ENCODE results near the gene FLT4.
"Not testable (repeated sequence)": the region's sequence is repeated elsewhere in the genome, so short reads cannot be mapped to it uniquely, and the experiment has no call there.

Gene FLT4

DNA sequence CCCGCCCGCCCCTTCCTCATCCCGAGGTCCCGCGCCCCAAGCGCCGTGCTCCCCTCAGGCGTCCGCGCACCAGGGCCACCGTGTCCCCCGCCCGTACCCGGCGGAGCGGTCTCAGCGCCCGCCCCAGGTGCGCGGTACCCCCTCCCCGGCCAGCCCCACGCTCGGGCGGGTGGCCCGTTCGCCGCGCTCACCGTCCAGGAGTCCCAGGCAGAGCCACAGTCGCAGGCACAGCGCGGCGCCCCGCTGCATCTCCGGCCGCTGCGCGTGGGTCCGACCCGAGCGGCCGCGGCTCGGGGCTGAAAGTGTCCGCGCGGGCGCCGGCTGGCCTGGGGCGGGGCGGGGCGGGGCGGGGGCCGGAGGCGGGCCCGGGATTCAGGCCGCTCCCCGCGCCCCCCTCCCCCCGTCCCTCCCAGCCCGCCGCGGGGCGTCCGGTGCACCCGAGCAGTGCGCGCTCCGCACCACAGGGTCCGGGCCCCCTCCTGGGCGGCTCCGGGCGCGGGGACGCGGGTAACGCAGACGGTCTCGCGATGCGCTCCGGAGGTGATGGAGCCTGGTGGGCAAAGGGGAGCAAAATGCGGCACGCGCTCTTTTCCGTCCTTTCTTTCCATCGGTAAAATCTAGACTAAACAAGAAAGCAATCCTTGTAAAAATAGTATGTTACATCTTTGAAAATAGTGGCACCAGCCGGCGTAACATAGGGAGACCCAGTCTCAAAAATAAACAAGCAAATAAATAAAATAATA, at the start of gene FLT4:
Gene FLT4, minus strand, starts transcription at position 304 of the 743 bp plus-strand sequence. Its CDS starts 55 bp downstream, at position 249.
- DNase-seq = no peak

DNA sequence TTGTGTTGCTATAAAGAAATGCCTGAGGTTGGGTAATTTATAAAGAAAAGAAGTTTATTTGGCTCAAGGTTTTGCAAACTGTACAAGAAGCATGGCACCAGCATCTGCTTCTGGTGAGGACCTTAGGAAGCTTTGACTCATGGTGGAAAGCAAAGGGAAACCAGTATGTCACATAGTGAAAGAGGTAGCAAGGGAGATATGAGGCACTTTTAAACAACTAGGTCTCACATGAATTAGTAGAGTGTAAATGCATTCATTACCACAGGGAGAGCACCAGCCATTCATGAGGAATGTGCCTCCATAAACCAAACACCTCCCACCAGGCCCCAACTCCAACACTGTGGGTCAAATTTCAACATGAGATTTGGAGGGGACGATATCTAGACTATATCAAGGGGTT, 49.6 kb upstream of the FLT4 start:
- no peak for DNase-seq

DNA sequence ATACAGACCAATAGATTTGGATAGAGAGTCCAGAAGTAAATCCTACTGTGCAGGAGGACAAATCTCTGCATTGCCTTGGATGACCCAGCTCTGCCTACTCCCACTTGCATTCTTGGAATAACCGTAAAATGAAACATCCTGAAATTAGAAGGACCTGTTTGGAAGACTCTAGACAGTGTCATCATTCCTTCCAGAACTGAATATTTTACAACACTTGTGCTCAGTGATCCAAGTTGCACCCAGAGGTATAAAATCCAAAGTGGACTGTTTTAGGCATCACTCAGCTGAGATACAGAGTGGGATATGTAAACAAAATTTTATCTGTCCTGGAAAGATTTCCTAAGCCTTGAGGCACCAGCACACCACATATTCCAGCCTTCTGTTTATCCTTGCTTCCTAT, 46.7 kb upstream of the FLT4 start:
- no peak for DNase-seq

DNA sequence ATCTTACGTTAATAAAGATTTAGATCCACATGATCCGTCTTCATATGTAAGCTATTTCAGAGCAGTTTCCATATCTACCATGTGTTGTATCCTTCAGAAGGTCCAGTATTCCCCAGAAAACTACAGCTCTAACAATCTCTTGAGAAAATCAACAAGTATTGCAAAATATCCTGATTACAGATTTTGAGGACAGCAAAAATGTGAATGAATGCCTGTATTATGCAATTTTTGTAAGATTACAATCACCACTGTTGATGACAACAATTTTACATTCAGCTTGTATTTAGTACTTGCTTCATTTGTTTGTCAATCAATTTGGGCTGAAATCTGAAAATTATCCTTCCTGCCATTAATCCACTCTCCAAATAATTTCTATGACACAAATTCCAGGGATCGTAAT, 43.0 kb upstream of the FLT4 start:
- no peak for DNase-seq

DNA sequence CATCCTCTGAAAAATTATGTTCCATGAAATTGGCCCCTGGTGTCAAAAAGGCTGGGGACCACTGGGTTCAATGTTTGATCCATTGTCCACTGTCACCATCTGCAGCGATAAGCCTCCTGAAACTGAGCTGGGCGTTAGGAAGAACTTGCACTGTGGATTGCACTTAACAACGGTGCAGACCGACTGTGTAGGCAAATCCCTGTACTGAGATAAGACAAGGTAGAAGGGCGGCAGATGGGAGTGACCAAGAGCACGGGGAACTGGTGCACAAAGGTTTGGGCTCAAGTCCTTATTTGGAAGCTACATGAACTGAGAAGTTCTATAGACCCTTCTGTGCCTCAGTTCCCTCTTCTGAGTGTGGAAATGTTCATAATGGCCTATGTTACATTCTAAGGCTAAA, 41.6 kb upstream of the FLT4 start:
- no peak for DNase-seq

DNA sequence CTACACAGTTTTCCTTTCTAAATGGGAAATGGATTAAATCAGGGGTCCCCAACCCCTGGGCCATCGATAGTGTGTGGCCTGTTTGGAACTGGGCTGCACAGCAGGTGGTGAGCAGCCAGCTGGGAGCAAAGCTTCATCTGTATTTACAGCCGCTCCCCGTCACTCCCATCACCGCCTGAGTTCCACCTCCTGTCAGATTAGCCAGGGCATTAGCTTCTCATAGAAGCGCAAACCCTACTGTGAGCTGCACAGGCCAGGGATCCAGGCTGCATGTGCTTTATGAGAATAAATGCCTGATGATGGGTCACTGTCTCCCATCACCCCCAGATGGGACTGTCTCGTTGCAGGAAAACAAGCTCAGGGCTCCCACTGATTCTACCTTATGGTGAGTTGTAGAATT, 41.2 kb upstream of the FLT4 start:
- no peak for DNase-seq

DNA sequence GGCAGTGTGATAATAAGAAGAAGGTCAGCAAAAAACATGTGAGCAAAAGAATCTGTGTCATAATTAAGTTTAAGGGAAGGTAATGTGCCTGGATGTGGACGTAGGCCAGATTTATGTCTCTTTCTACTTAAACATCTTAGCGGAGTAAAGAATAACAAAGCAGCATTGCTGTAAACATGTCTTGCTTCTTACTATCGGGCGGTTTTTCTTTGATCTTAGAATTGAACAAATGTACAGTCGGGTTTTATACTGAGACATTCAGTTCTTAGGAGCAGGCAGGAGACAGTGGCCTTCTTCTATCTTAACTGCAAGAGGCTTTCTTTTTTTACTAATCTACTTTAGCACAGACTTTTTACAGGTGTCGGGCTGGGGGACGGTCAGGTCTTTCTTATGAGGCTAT, 40.4 kb upstream of the FLT4 start:
- no peak for DNase-seq

DNA sequence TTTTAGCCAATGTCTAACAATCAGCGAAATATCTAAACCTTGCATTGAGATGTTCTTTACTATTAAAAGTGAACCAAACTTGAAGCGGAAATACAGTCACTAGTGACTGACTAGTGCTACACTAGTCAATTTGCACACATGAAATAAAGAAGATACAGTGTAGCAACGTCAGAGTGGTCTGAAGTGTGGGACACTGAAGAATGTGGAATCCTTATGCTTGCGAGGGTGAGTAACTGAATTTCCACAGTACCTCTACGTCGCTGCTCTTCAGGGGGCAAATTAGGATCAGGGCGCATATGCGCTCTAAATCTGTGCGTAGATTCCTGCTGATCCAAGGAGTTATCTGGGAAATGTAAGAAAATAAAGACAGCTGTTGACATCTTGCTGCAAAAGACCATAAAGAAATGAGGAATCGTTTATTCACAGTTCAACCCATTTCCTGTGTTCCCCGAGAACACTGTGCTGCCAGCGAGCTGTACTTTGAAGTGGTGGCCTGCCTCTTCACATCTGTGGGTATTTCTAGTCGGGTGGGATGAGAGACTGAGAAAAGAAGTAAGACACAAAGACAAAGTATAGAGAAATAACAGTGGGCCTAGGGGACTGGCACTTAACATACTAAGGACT, 39.8 kb upstream of the FLT4 start:
- DNase-seq = no peak

DNA sequence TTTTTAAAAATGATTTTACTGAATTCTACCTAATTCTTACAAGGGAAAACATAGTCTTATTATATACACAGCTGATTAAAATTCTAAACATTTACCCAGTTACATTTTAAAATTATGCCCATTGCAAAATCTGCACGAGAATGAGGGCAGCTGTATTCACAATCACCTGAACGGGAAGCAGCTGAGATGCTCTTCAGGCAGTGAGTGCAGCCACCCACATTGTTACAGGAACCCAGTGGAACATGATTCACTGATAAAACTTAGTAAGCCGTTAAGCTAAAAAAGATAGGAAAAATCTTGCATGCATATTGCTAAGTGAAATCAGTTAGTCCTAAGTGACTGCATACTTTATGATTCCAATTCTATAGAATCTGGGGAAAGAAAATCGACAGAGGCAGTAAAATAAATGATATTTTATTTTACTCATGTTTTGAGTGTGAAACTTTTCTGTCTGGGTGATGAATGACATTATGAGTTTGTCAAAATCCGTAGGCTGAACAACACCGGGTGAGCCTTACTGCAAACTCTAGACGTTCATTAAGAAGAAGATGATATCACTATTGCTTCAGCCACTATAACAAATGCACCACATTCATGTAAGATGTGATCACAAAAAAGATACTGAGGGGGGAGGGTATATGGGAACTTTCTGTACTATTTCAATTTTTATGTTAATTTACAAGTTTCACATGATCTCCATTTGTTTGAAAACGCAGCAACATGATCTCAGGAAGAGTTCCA, 39.1 kb upstream of the FLT4 start:
- DNase-seq = no peak

DNA sequence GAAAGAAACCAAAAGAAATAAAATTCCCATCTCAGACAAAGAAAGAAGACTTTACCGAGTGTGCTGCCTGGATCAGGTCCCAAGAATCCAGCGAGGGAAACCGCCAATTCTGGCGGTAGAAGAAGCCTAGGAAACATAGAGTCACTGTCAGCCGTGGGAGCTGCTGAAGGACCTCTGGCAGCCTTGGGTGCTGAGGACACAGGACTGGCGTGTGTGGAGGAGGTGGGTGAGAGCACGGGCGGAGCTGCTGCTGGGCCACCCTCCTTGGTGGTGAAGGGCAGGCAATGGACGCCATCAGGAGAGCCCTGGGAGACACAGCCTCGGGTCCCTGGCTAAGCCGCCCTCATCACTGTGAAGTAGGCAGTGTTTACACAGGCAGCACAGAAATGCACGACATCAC, 37.4 kb upstream of the FLT4 start:
- not testable (repeated sequence) for DNase-seq

DNA sequence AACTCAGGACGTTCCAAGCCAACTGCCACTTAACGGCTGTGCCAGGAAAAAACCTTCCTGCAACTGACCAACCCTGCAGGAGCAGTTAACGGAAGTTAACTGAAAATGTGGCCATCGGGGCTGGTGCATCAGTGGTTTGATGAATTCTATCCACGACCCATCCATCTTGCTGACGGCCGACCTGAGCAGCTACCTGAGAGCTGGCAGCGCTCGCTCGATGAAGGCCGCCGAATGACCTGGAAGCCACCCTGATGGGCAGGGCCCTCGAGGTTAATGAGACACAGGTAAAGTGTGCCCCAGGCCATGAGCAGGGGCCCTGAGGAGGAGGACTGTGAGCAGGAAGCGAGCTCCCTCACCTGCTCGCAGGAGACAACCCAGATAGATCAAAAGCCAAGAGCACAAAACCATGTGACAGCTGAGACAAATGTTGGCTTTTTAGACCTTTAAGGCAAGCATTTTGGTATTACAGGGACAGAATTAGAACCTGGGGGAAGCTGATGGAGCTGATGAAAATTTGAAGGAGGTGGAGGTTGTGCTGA, 35.3 kb upstream of the FLT4 start:
- no peak for DNase-seq

DNA sequence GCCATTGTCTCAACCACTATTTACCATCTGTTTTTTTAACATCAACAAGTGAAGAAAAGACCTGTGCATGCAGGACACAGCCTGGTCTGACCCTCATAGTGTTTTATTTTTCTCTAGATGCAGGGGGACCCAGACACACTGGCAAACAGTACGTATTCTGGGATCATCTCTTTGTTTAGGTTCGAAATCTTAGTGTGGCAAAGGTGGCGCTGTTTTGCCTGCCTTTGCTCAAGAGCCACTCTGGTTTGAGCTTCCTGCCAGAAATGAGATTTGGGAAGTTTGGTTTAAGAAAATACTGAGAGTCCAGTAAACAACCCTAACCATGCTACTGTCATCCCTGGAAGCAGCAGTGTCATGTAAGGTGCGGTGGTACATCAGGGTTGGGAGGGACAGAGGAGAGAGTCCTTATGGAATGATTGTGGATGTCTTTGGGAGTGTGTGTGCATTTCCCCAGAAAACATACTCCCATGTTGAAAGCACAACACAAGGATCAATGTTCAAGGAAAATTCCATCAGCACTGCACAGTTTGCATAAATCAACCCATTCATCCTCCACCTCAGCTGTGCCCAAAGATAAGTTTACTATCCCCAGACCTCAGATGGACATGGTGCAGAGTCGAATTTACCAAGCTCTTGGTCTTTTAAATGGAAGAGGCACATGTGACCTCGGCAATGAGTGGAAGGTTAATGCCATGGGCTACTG, 34.0 kb upstream of the FLT4 start:
- no peak for DNase-seq

DNA sequence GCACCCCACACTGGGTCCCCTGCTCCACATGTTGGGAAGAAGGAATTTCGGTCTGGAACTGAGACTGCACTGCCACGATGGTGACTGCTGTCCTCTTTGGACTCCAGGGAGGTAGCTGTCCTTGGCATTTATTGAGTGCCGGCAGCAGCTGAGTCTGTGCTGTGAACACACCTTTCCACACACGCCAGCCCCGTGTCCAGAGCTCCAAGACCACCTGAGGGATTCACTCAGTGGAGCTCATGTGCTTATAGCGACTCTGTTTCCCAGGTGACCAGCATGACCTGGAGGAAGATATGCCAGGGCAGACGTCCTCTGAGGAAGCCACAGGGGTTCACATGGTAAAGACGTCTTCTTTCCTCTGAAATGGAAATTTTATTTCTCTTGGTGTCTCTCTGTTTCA, 33.2 kb upstream of the FLT4 start:
- no peak for DNase-seq

DNA sequence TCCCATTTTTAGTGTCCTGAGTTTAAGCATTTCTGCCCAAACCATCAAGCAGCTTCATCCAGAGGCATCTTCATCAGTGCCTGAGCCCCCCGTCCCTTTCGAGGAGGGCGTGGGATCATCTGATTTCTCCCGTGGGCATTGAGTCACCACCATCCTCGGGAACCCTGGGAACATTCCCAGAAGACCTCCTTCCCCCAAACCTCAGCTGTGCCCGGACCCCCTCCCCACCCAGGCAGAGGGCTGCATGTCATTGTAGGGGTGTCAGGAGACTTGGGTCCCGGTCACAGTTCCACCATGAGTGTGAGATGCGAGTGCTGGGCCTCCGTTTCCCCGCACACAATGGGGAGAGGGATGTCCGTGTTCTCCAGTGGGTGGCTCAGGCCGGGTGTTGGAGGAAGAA, 32.6 kb upstream of the FLT4 start:
- not testable (repeated sequence) for DNase-seq

DNA sequence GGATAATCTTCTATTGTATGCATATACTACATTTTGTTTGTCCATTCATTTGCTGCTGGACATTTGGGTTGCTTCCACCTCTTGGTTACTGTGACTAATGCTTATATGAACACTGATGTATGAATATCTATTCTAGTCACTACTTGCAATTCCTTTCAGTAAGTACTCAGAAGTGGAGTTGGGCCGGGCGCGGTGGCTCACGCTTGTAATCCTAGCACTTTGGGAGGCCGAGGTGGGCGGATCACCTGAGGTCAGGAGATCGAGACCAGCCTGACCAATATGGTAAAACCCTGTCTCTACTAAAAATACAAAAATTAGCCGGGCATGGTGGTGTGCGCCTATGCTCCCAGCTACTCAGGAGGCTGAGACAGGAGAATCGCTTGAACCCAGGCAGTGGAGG, 28.9 kb upstream of the FLT4 start:
- not testable (repeated sequence) for DNase-seq

DNA sequence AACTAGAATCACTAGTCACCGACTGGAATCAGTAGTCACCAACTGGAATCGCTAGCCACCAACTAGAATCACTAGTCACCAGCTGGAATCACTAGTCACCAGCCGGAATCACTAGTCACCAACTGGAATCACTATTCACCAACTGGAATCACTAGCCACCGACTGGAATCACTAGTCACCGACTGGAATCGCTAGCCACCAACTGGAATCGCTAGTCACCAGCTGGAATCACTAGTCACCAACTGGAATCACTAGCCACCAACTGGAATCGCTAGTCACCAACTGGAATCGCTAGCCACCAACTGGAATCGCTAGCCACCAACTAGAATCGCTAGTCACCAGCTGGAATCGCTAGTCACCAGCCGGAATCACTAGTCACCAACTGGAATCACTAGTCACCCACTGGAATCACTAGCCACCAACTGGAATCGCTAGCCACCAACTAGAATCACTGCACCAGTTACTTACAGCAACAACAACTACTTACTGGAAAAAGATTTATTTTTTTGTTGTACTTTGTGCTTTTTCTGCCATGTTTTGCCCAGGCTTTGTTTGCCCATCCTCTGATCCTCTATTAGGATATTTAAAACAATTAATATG, 25.7 kb upstream of the FLT4 start:
- DNase-seq = no peak

DNA sequence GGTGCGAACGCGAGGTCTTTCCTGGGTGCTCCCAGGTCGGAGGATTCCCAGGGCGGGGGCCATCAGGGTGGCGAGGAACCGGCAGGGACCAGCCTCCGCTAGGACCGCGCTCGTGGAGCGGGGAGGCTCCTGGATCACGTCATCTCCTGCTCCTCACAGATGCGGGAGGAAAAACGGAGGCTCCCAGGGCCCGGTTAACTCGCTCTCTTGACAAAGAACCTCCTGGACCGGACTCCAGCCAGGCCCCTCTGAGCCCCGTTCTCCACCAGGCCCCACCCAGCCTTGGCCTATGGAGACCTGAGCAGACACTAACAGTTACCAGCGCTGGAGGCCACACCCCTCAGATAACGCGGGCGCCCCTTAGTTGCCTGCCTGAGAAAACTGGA, 24.7 kb upstream of the FLT4 start:
- not testable (repeated sequence) for DNase-seq

DNA sequence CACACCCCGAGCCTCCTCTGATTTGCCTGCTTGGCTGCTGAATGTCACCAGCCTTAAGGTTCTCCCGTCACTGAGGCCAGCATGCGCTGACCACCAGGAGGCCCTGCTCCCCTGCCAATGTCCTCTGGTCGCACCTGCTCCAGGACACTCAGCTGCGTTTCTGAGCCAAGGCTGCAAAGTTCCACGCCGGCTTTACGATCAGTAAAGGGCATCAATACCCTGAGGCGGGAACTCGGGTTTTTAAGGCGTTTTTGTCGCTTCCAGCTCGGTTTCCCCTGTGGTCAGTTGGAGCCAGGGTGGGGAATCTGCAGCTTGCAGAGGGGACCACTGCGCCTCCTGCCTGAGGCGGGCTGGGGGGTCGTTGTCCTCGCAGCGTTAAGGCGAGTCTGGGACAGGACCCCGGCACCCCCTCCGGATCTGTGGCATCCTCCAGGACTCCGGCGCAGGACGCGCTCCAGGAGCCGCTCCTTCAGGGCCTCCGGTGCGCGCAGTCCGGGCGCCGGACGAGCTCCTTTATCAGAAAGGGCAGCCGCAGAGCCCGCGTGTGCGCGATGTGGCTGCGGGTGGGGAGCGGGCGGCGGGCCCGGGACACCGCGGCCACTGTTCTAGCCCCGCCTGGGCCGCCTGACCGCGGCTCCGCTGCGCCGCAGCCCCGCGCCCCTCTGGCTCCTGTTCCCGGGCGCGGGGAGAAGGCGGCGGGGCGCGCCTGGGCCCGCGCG, 24.1 kb upstream of the FLT4 start:
- no peak for DNase-seq

DNA sequence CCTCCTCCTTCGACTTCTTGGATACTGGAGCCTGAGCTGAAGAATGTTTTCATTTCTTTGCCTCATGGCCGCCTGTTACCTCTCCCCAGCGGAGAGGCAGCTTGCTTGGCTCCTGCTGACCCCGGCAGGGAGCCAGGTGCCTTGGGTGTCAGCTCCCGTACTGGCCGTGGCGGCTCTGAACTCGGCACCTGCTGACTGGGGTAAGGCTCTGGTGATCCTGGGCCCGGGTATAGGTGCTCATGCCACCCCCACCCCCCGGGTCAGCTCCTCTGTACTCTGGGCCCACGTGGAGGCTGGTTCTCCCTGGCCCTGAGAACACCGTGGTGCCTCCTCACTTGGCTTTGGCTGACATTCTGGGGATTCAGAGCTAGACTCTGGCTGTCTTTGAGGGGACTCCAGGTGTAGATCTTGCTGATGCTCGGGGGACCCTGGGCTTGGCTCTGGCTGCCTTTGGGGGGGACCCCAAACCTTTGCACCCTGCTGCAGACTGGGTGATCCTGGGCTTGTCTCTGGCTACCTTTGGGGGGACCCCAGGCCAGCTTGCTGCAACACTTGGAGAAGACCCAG, 22.6 kb upstream of the FLT4 start:
- not testable (repeated sequence) for DNase-seq

DNA sequence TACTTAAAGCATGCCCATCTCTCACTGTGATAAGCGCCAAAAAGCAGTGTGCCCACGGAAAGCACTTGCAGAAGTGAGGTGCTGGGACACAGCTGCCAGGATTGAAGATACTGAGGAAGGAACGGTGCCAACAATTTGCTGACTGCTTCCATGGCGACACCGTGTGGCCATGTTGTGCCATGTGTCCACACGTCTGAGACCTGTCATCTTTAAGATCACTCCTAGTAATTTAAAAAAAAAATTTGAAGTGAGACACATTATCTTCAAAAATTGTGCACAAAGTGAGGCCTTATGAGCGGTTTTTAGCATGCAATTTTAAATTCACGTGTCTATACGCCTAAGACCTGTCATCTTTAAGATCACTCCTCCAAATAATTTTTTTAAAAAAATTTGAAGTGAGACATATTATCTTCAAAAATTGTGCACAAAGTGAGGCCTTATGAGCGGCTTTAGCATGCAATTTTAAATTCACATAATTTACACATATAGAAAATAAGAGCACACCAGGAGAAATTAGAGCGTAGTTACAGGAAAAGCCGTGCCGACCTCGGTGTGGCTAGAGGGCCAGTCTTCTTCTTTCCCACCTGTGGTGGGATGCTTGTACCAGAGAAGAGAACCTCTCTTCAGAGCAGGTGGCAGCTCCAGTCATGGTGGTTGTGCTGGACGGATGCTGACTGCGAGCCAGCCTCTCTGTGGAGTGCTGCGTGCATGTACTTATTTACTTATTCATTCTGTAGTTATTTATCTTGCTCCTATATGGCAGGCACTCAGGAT, 21.4 kb upstream of the FLT4 start:
- DNase-seq = peak; percentile 42

DNA sequence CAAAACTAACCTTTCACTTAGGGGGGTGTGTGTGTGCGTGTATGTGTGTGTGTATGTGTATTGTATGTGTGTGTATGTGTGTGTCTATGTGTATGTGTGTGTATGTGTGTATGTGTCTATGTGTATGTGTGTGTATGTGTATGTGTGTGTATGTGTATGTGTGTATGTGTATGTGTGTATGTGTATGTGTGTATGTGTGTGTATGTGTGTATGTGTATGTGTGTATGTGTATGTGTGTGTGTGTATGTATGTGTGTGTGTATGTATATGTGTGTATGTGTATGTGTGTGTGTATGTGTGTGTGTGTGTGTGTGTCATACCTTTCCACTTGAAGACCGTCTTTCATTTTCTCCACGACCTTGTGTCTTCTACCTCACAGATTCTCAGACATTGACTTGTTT, 20.8 kb upstream of the FLT4 start:
- no peak for DNase-seq

All from suppressor macrophage treated with lipopolysaccharide for 4 hours (primary cell).